Memory B cell (primary cell): ENCODE measurements around the gene OSCP1.
"Not testable (repeated sequence)": the region's sequence is repeated elsewhere in the genome, so short reads cannot be mapped to it uniquely, and the experiment has no call there.

Source experiments
- ATAC-seq: fragments of 150-1000 bp; cut with Tn5 transposase; 2 replicates; pipeline ENCODE4 v1.10.0; 2021; ENCODE audit warnings: low read depth, mild to moderate bottlenecking, moderate library complexity
- DNase-seq, 2 donors: peaks; one replicate each; pipeline ENCODE4 v3.0.0; 2022; ENCODE audit warnings: low spot score in 2 of 2
- H3K27ac Mint-ChIP-seq: one replicate; pipeline ENCODE4 v1.8.0; 2022; ENCODE audit warnings: mild to moderate bottlenecking, moderate library complexity, mixed read lengths
- H3K27me3 Mint-ChIP-seq: one replicate; pipeline ENCODE4 v1.8.0; 2022; ENCODE audit warnings: mixed read lengths
- H3K36me3 Mint-ChIP-seq: one replicate; pipeline ENCODE4 v1.8.0; 2022; ENCODE audit warnings: mild to moderate bottlenecking, mixed read lengths
- H3K4me1 Mint-ChIP-seq: one replicate; pipeline ENCODE4 v1.8.0; 2022; ENCODE audit warnings: mixed read lengths
- H3K4me3 Mint-ChIP-seq: one replicate; pipeline ENCODE4 v1.8.0; 2022; ENCODE audit warnings: mild to moderate bottlenecking, moderate library complexity, mixed read lengths
- H3K9me3 Mint-ChIP-seq: one replicate; pipeline ENCODE4 v1.8.0; 2022; ENCODE audit warnings: mixed read lengths

The OSCP1 gene, protein sequence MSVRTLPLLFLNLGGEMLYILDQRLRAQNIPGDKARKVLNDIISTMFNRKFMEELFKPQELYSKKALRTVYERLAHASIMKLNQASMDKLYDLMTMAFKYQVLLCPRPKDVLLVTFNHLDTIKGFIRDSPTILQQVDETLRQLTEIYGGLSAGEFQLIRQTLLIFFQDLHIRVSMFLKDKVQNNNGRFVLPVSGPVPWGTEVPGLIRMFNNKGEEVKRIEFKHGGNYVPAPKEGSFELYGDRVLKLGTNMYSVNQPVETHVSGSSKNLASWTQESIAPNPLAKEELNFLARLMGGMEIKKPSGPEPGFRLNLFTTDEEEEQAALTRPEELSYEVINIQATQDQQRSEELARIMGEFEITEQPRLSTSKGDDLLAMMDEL

DNA sequence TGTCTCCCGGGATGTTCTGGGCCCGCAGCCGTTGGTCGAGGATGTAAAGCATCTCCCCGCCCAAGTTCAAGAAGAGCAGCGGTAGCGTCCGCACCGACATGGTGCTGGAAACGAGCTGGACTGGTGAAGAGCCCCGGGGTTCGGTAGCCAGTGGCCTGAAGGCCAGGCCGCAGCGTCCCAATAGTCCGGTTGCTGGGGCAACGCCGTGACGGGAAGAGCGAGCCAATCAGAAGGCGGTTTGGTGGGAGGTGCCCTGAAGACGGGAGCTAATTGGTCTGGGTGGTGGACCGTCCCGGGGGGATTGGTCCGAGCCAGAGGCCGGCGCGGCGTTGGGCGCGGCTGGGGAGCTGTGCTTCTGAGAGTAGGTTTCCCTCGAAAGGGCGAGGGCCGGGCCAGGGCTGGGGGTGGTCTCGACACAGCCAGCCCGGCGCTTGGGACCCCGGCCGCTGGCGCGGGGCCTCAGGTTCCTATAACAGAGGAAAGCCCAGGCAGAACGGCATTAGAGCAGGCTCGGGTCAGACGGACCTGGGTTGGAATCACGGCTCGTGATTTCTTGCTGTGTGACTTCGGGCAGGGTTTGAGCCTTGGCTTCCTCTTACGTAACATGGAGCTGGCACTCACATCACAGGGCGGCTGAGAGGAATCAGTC lies at the start of gene OSCP1:
TSS of gene OSCP1 (minus strand) at position 182 of the 649 bp plus-strand sequence. CDS start at position 100, 82 bp downstream.
- Mint-ChIP-seq H3K9me3 (no peaks in the 10 kb centered on the region), H3K36me3 (peaks cover 7% of the 10 kb centered on the region)

DNA sequence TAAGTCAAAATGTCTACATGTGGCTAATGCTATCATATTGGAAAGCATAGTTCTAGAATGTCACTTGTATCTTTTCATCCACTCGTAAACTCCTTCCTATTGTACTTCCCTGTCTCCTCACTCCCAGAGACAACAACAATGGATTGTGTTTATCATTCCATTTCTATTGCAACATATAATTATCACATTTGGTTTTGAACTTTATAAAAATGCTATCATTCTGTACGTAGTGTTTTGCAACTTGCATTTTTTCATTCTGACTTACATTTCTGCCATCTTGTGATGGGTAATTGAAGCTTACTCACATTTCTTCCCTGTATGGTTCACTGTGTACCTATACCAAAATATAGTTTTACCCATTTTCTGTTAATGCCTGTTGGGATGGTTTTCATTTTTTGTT lies 47.0 kb upstream of the OSCP1 start:
- Mint-ChIP-seq H3K27ac (no peak overlapping the region), H3K4me1 (peaks cover 3% of the 10 kb centered on the region), H3K27me3 (peaks cover 6% of the 10 kb centered on the region), H3K36me3 (peaks cover 2% of the 10 kb centered on the region), H3K4me3 (no peak overlapping the region), H3K9me3 (no peaks in the 10 kb centered on the region)
- no peak for ATAC-seq
- DNase-seq = no peak

More for the DNA sequence above, at the start of gene OSCP1:
- Mint-ChIP-seq H3K4me3 (peak within 1 kb of the TSS; percentile 92), H3K4me1 (peaks cover 7% of the 10 kb centered on the region), H3K27ac (peak within 1 kb of the TSS; percentile 95), H3K27me3 (no peaks in the 10 kb centered on the region)
- ATAC-seq (peak; percentile 97), DNase-seq (peak; percentile 83 to 87)

DNA sequence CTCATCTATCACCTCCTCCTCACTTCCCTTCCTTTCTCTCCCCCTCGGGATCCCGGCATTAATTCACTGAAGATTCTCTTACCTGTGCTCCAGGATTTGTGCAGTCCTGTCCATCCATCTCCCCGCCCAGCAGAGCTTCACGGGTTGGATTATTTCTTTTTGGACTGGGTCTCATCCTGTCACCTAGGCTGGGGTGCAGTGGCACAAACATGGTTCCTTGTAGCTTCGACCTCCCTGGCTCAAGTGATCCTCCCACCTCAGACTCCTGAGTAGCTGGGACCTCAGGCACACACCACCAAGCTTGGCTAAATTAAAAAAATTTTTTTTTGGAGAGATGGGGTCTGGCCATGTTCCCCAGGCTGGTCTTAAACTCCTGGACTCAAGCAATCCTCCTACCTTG lies 44.7 kb upstream of the OSCP1 start:
- Mint-ChIP-seq H3K4me3 (no peak overlapping the region), H3K27ac (no peak overlapping the region), H3K9me3 (no peaks in the 10 kb centered on the region), H3K4me1 (peaks cover 3% of the 10 kb centered on the region), H3K27me3 (peaks cover 6% of the 10 kb centered on the region), H3K36me3 (peaks cover 2% of the 10 kb centered on the region)
- no peak for ATAC-seq
- DNase-seq = no peak

DNA sequence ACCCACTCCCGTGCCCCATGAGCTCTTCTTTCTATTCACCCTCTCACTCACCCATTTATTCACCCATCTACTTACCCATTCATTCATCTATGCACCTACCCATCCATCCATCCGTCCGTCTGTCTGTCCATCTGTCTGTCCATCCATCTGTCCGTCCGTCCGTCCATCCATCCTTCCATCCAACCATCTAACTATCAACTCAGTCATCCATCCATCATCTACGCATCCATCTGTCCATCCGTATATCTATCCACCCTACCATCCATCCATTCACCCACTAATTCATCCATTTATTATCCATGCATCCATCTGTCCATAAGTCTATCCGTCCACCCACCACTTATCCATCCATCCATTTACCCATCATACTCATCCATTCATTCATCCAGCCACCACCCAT lies 43.3 kb upstream of the OSCP1 start:
- Mint-ChIP-seq H3K9me3 (no peaks in the 10 kb centered on the region), H3K27ac (no peak overlapping the region), H3K4me3 (no peak overlapping the region), H3K36me3 (peaks cover 2% of the 10 kb centered on the region), H3K27me3 (peaks cover 6% of the 10 kb centered on the region), H3K4me1 (peaks cover 3% of the 10 kb centered on the region)
- ATAC-seq (no peak), DNase-seq (no peak)

DNA sequence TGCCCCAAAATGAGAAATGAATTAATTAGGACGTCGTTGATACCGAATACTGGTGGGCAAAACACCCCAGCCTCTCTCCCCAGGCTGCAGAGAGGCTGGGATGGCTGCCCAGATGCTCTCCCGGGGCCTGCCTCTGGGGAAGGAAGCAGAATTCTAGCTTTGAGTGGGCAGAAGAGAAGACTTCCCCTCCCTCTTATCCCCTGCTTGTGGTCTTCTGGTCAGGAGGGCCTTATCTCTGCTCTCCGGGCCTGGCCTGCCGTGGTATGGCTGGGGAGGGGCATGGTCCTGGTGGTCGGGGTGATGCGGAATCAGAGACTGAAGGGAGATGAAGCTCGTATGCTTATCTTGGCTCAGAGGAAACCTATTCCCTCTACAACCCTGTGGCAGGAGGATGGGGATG lies 42.2 kb upstream of the OSCP1 start:
- ATAC-seq (no peak), DNase-seq (no peak)
- Mint-ChIP-seq H3K27me3 (peaks cover 4% of the 10 kb centered on the region), H3K36me3 (peaks cover 2% of the 10 kb centered on the region), H3K27ac (no peak overlapping the region), H3K4me3 (no peak overlapping the region), H3K9me3 (no peaks in the 10 kb centered on the region), H3K4me1 (peaks cover 6% of the 10 kb centered on the region)

DNA sequence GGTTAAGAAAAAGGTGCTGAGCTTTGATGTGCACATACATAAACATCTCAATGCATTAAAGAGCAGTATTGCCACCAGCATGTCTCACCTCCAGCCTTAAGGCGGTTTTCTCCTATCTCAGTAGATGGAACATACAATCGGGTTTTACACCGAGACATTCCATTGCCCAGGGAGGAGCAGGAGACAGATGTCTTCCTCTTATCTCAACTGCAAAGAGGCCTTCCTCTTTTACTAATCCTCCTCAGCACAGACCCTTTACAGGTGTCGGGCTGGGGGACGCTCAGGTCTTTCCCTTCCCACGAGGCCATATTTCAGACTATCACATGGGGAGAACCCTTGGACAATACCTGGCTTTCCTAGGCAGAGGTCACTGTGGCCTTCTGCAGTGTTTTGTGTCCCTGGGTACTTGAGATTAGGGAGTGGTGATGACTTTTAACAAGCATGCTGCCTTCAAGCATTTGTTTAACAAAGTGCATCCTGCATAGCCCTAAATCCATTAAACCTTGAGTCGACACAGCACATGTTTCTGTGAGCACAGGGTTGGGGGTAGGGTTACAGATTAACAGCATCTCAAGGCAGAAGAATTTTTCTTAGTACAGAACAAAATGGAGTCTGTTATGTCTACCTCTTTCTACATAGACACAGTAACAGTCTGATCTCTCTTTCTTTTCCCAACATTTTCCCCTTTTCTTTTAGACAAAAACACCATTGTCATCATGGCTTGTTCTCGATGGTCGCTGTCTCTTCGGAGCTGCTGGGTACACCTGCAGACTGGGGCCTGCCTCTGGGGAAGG lies 39.2 kb upstream of the OSCP1 start:
- DNase-seq, H3K27ac Mint-ChIP-seq, H3K4me3 Mint-ChIP-seq, H3K27me3 Mint-ChIP-seq, H3K9me3 Mint-ChIP-seq, H3K36me3 Mint-ChIP-seq, ATAC-seq: not testable (repeated sequence)
- peaks cover 18% of the 10 kb centered on the region for H3K4me1 Mint-ChIP-seq

DNA sequence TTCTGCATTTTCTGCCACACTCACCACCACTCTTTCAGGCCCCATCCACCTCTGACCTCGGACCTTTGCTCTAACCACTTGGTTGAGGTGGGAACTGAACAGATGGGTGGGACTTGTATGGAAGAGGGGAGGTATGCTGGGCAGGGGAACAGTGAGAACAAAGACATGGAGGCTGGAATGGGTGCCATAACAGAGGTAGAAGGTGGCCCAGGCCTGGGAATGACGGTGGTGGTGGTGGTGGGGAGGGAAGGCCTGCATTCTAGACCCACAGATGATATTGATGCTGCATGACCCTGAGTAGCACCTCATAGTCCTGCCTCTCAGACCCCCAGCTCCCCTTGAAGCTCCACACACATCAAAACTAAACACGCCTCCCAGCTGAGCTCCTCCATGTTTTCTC lies 37.7 kb upstream of the OSCP1 start:
- Mint-ChIP-seq H3K27ac (no peak overlapping the region), H3K4me1 (peaks cover 15% of the 10 kb centered on the region)
- no peak for ATAC-seq

DNA sequence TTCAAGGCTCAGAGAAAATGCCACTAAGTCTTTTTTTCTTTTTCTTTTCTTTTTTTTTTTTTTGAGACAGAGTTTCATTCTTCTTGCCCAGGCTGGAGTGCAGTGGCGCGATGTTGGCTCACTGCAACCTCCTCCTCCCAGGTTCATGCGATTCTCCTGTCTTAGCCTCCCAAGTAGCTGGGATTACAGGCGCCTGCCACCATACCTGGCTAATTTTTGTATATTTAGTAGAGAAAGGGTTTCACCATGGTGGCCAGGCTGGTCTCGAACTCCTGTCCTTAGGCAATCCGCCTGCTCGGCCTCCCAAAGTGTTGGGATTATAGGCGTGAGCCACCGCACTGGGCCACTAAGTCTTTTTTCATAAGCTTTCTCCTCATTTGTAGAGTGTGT lies 37.1 kb upstream of the OSCP1 start:
- not testable (repeated sequence) for ATAC-seq, H3K27me3 Mint-ChIP-seq, DNase-seq, H3K9me3 Mint-ChIP-seq, H3K36me3 Mint-ChIP-seq
- H3K4me3 Mint-ChIP-seq = peak overlapping the region; percentile 61
- H3K27ac Mint-ChIP-seq = peak overlapping the region; percentile 7
- H3K4me1 Mint-ChIP-seq = peaks cover 15% of the 10 kb centered on the region

More for the DNA sequence above, 37.7 kb upstream of the OSCP1 start:
- Mint-ChIP-seq H3K4me3 (no peak overlapping the region), H3K36me3 (no peaks in the 10 kb centered on the region), H3K9me3 (no peaks in the 10 kb centered on the region), H3K27me3 (no peaks in the 10 kb centered on the region)
- no peak for DNase-seq

DNA sequence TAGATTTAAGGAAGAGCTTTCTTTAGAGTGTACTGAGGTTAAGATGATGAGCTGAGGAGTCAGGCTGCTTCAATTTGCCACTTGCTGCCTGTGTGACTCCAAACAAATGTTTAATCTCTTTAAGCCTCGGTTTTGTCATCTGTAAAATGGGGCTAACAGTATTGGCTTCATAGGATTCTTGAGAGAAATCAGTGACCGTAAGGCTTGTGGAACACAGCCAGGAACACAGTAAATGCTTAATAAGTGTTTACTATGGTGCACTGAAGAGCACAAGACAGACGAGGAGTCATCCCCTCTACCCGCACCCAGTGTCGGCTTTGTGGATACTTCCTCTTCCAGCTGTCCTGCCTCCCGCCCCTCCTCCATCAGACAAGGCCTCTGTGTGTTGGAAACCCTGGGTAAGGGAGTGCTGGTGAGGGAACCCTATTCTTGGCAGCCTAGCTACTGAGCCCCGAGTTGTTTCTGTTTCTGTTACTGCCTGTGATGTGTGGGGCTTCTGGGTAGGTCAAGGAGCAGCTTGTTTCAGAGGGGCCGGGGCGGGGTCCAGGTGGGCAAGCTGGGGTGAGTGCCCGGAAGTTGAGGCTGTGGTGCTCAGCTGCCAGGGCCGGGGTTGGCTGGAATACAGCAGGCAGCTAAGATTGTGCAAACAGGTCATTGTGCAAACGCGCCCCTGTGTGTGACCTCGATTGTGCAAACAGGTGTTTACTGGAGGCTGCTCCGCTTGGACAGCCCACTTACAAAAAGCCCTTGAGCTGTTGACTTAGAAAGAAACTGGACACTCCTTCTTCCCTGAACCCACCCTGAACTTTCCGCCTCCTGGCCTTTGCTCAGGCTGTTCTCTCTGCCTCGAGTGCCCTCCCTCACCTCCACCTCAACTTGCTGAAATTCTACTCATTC lies 36.4 kb upstream of the OSCP1 start:
- Mint-ChIP-seq H3K4me1 (peaks cover 18% of the 10 kb centered on the region), H3K9me3 (no peaks in the 10 kb centered on the region), H3K27me3 (no peaks in the 10 kb centered on the region), H3K36me3 (no peaks in the 10 kb centered on the region), H3K27ac (peak overlapping the region; percentile 83), H3K4me3 (peak overlapping the region; percentile 68)
- DNase-seq = peak in 1 of 2 donors; percentile 16
- peak; percentile 87 for ATAC-seq

DNA sequence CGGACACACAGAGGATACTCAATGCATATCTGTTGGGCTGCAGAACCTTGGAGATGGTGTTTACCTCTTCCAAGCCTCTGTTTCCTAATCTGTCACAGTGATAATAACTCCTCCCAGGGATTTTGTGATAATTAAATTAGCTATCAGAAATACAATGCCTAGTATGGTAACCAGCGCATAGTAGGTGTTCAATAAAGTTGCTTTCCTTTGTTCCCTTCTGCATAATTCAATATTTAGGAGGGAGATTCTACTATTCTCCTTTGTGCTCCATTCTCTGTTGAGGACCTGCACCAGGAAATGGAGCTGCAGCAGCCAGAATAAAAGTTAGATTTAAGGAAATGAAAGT lies 35.8 kb upstream of the OSCP1 start:
- H3K36me3 Mint-ChIP-seq = no peaks in the 10 kb centered on the region
- no peaks in the 10 kb centered on the region for H3K9me3 Mint-ChIP-seq
- no peaks in the 10 kb centered on the region for H3K27me3 Mint-ChIP-seq
- no peak for DNase-seq
- ATAC-seq = no peak
- H3K27ac Mint-ChIP-seq = peak overlapping the region; percentile 83
- peaks cover 18% of the 10 kb centered on the region for H3K4me1 Mint-ChIP-seq
- H3K4me3 Mint-ChIP-seq = peak overlapping the region; percentile 68

DNA sequence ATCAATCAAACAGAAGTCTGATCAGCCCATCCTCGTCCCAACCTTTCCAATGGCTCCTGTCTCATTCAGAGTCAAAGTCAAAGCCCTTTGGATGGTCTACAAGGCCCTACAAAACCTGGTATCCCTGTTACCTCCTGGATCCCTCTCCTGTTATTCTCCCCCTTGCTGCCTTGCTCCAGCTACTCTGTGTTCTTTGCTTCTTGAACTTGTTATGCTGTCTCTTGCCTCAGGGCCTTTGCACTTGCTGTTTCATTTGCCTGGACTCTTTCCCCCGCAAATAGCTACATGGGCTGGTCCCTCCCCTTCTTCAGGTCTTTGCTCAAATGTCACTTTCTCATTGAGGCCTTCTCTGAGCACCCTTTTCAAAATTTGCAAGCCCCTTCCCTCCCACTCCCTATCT lies 33.8 kb upstream of the OSCP1 start:
- DNase-seq (no peak), ATAC-seq (no peak)
- H3K36me3 Mint-ChIP-seq = no peaks in the 10 kb centered on the region
- no peaks in the 10 kb centered on the region for H3K27me3 Mint-ChIP-seq
- no peak overlapping the region for H3K4me3 Mint-ChIP-seq
- H3K4me1 Mint-ChIP-seq = peaks cover 18% of the 10 kb centered on the region
- H3K9me3 Mint-ChIP-seq = no peaks in the 10 kb centered on the region
- no peak overlapping the region for H3K27ac Mint-ChIP-seq

DNA sequence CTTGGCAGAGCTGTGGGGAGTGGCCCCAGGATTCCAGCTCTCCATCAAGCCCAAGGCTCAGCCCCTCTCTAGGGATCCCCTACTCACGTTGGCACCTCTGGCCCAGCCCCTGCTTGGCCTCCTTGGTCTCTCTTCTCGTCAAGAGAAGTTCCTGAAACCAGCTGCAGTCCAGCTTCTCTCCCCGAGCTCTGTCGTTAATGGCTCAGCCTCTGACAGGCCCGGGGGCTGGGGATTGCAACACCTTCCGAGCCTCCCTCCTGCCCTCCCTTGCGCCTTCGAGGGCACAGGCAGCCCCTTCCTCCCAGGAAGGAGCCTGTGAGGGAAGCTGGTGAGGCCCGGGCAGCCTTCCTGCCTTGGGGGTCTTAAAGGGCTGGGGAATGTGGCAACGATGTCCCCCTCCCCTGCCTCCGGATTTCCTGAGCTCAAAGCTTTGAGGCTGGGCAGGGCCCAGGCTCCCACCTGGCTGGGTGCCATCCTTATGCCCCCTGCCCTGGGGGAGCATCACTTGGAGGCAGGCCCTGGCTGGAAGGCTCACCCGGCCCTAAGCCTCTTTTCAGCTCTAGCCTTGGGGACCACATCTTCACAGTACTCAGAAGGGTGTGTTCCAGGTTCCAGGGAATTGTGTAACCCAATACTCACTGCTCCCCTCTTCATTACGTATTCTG lies 32.6 kb upstream of the OSCP1 start, which contains the start of gene CSF3R:
TSS of gene CSF3R (minus strand) at position 190 of the 665 bp plus-strand sequence. CDS start 3,417 bp downstream, outside the sequence.
- Mint-ChIP-seq H3K9me3 (no peaks in the 10 kb centered on the region), H3K4me3 (no peak within 1 kb of the TSS), H3K27me3 (no peaks in the 10 kb centered on the region), H3K27ac (no peak within 1 kb of the TSS), H3K36me3 (no peaks in the 10 kb centered on the region), H3K4me1 (peaks cover 15% of the 10 kb centered on the region)
- ATAC-seq = no peak
- no peak for DNase-seq
